ENCODE measurements around the gene MT4. TPM values are rescaled to one million over a fixed set of nuclear protein-coding genes. Genes with fewer than 3 reads are reported as not detected.

MT4 gene
- total and polyA plus RNA-seq, 10 donors, result not detected

DNA sequence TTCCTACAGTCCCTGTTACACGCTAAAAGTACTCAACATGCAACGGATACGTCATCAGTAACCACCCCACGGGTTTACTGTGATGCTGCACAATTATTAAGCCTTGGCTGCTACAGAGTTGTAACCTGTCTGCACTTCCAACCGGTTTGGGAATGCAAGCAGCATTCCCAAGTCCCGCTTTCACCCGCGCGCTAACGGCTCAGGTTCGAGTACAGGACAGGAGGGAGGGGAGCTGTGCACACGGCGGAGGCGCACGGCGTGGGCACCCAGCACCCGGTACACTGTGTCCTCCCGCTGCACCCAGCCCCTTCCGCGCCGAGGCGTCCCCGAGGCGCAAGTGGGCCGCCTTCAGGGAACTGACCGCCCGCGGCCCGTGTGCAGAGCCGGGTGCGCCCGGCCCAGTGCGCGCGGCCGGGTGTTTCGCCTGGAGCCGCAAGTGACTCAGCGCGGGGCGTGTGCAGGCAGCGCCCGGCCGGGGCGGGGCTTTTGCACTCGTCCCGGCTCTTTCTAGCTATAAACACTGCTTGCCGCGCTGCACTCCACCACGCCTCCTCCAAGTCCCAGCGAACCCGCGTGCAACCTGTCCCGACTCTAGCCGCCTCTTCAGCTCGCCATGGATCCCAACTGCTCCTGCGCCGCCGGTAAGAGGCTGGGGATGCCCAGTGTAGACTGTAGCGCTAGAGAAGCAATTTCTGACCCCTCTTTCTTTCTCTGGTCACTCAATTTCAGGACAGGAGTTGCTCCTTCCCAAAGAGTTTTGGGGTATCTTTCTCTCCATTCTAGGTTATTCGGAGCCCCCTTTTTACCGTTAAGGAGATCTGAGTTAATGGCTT lies 43.4 kb downstream of the MT4 start, which contains the start of gene MT2A:
MT2A (plus strand) TSS at position 542 of the 833 bp plus-strand sequence; CDS start at position 614, 72 bp downstream.
- intact Hi-C loops (cut with DNase I; ENCODE audit: low total_unique reads), result loop anchor here (10.0 kb wide), 2 partner anchors 77 to 93 kb away; partner anchors contain the start of gene MT1X

DNA sequence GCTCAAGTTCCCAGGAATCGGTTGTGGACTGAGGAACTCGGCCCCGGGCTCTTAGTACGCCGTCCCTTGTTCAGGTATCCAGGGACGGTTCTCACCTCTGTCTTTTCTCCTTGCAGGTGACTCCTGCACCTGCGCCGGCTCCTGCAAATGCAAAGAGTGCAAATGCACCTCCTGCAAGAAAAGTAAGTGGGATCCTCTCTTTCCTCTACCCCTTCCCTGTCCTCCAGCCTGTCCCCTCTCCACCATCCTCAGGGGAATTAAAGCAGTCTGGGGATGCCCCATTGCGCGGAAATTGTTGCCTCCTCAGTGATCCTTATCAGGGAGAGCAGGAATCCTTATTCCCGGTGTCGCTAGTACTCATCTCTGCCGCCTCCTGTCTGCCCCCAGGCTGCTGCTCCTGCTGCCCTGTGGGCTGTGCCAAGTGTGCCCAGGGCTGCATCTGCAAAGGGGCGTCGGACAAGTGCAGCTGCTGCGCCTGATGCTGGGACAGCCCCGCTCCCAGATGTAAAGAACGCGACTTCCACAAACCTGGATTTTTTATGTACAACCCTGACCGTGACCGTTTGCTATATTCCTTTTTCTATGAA lies 44.1 kb downstream of the MT4 start:
- Histone ChIP-seq H3K36me3 (no peaks in the 10 kb centered on the region), H3K4me3 (peak overlapping the region; percentile 37 to 75 (median 61)), H3K27ac (peak overlapping the region; percentile 78 to 96 (median 89)), H3K9me3 (no peaks in the 10 kb centered on the region), H3K4me1 (peaks cover 24 to 67% (median 47%) of the 10 kb centered on the region in 6 donors), H3K27me3 (replicated peaks in 1 of 7) (no peaks in the 10 kb centered on the region)
- no peak for DNase-seq
- intact Hi-C loops (cut with DNase I; ENCODE audit: low total_unique reads), result loop anchor here (10.0 kb wide), 2 partner anchors 76 to 94 kb away; partner anchors contain the start of gene MT1X
- WGBS, 5 donors, result 0 to 1% (median 1%) methylated on average over 21 of the region's 21 CpGs
- TF ChIP-seq CTCF (IDR thresholded peaks at IDR 0.05 in 8 of 11, conservative IDR thresholded peaks at IDR 0.05 in 3 of 11), result no peak
- peak in 2 of 3 donors; percentile 25 to 36 for TF ChIP-seq POLR2AphosphoS5 (IDR thresholded peaks at IDR 0.05)

More for the DNA sequence above, 43.4 kb downstream of the MT4 start, which contains the start of gene MT2A:
- no peaks in the 10 kb centered on the region for H3K36me3 ChIP-seq
- H3K9me3 ChIP-seq, result no peaks in the 10 kb centered on the region
- TF ChIP-seq POLR2AphosphoS5 (IDR thresholded peaks at IDR 0.05), result peak; percentile 95
- peak in 1 of 11 experiments; percentile 13 for TF ChIP-seq CTCF (IDR thresholded peaks at IDR 0.05 in 8 of 11, conservative IDR thresholded peaks at IDR 0.05 in 3 of 11)
- peak in 1 of 3 donors; percentile 84 for TF ChIP-seq POLR2A (IDR thresholded peaks at IDR 0.05)
- peaks cover 24 to 72% (median 47%) of the 10 kb centered on the region in 6 donors for H3K4me1 ChIP-seq
- H3K27me3 ChIP-seq (replicated peaks in 1 of 7), result no peaks in the 10 kb centered on the region
- DNase-seq, result peak; percentile 99
- 6 to 16% (median 9%) methylated on average over 20 to 62 of the region's 62 CpGs for WGBS, 5 donors
- peak within 1 kb of the TSS; percentile 78 to 96 (median 89) for H3K27ac ChIP-seq
- peak within 1 kb of the TSS; percentile 37 to 75 (median 61) for H3K4me3 ChIP-seq

- Histone ChIP-seq H3K36me3 (no peaks in the 10 kb centered on the region), H3K4me3 (peak overlapping the region; percentile 37 to 75 (median 61)), H3K27me3 (replicated peaks in 1 of 7) (no peaks in the 10 kb centered on the region), H3K9me3 (no peaks in the 10 kb centered on the region), H3K4me1 (peaks cover 24 to 65% (median 47%) of the 10 kb centered on the region in 6 donors), H3K27ac (peak overlapping the region; percentile 78 to 96 (median 89))
- peak; percentile 84 for DNase-seq
- TF ChIP-seq CTCF (IDR thresholded peaks at IDR 0.05 in 8 of 11, conservative IDR thresholded peaks at IDR 0.05 in 3 of 11) (peak in 2 of 11 experiments; percentile 7 to 12), POLR2A (IDR thresholded peaks at IDR 0.05) (peak in 1 of 3 donors; percentile 32), POLR2AphosphoS5 (IDR thresholded peaks at IDR 0.05) (peak in 1 of 3 donors; percentile 85)
- WGBS, 5 donors, result 0 to 1% (median 0%) methylated on average over 6 of the region's 6 CpGs
- intact Hi-C loops (cut with DNase I; ENCODE audit: low total_unique reads), result loop anchor here (10.0 kb wide), 2 partner anchors 75 to 95 kb away; partner anchors contain the start of gene MT1X
Observed at GRCh38 chr16:56609463-56609921, 44.6 kb downstream of the MT4 start.
